IMR-90 (cell line): ENCODE results near the gene PUM2. TPM values are rescaled to one million over a fixed set of nuclear protein-coding genes. Genes with fewer than 3 reads are reported as not detected.

Experiments used
- ATAC-seq: fragments of 200-7000 bp; cut with Tn5 transposase; 2 replicates; pipeline ENCODE4 v1.9.1; 2020; ENCODE audit warnings: low read depth, mild to moderate bottlenecking, moderate library complexity
- BruUV-seq: library from RNA; stranded (reverse); fragments of 400-500 nt; replicated peaks from 2 replicates; lab custom pipeline; 2021; lab: Mats Ljungman, UMichigan
- CTCF ChIA-PET: fragments of 300-600 bp; formaldehyde crosslinking; extraction: SDS; loops from one replicate; lab custom pipeline; 2021; ENCODE audit warnings: antibody characterized with exemption; lab: Yijun Ruan, JAX
- POLR2A ChIA-PET: fragments of 300-600 bp; sonication (Branson Sonifier 250); formaldehyde crosslinking; loops from one replicate; lab custom pipeline; 2022; ENCODE audit warnings: antibody characterized with exemption; ENCODE audit not compliant: unreplicated experiment; lab: Charles Lee
- DNase-seq: peaks from one replicate; pipeline ENCODE4 v3.0.0; 2013
- H2AFZ ChIP-seq: replicated peaks from 2 replicates; pipeline ENCODE3; 2013; ENCODE audit warnings: low read length, mild to moderate bottlenecking; ENCODE audit not compliant: poor library complexity
- H2AK5ac ChIP-seq: 2 replicates; pipeline ENCODE4 v1.6.1; 2013; ENCODE audit warnings: low read depth, low read length, inconsistent platforms
- H2AK9ac ChIP-seq: replicated peaks from 2 replicates; pipeline ENCODE3; 2013; ENCODE audit warnings: mild to moderate bottlenecking, low read depth, low read length, moderate library complexity; ENCODE audit not compliant: poor library complexity
- H2BK120ac ChIP-seq: 2 replicates; pipeline ENCODE4 v1.6.1; 2013; ENCODE audit warnings: low read depth, low read length, inconsistent platforms
- H2BK15ac ChIP-seq: 3 replicates; pipeline ENCODE4 v1.6.1; 2013; ENCODE audit warnings: low read depth, low read length, inconsistent platforms
- H2BK20ac ChIP-seq: 2 replicates; pipeline ENCODE4 v1.6.1; 2013; ENCODE audit warnings: low read depth, mild to moderate bottlenecking, inconsistent platforms, low read length, moderate library complexity
- H2BK5ac ChIP-seq: 2 replicates; pipeline ENCODE4 v1.6.1; 2013; ENCODE audit warnings: mild to moderate bottlenecking, low read depth, low read length, inconsistent platforms; ENCODE audit not compliant: poor library complexity, severe bottlenecking
- H3K14ac ChIP-seq: replicated peaks from 2 replicates; pipeline ENCODE4 v1.6.1; 2013; ENCODE audit warnings: low read depth, low read length, inconsistent platforms
- H3K18ac ChIP-seq: 2 replicates; pipeline ENCODE4 v1.6.1; 2013; ENCODE audit warnings: low read depth, low read length, control low read depth
- H3K23ac ChIP-seq: 2 replicates; pipeline ENCODE4 v1.6.1; 2013; ENCODE audit warnings: low read depth, low read length, inconsistent platforms
- H3K27ac ChIP-seq: 2 replicates; pipeline ENCODE4 v1.5.1; 2013; ENCODE audit warnings: mild to moderate bottlenecking, control low read depth, low read length; ENCODE audit not compliant: insufficient read depth
- H3K27me3 ChIP-seq: 2 replicates; pipeline ENCODE4 v1.6.1; 2013; ENCODE audit warnings: low read length; ENCODE audit not compliant: control insufficient read depth, insufficient read depth
- H3K36me3 ChIP-seq: 2 replicates; pipeline ENCODE4 v1.6.1; 2013; ENCODE audit warnings: low read length, mixed read lengths; ENCODE audit not compliant: control insufficient read depth, insufficient read depth
- H3K4ac ChIP-seq: 2 replicates; pipeline ENCODE4 v1.6.1; 2013; ENCODE audit warnings: low read depth, low read length, inconsistent platforms
- H3K4me1 ChIP-seq: 2 replicates; pipeline ENCODE4 v1.6.1; 2013; ENCODE audit warnings: low read length, mixed read lengths; ENCODE audit not compliant: control insufficient read depth, insufficient read depth
- H3K4me2 ChIP-seq: 2 replicates; pipeline ENCODE4 v1.6.1; 2013; ENCODE audit warnings: low read depth, mild to moderate bottlenecking, control low read depth, low read length, moderate library complexity
- H3K4me3 ChIP-seq: 2 replicates; pipeline ENCODE4 v1.5.1; 2013; ENCODE audit warnings: low read depth, mild to moderate bottlenecking, control low read depth, low read length, moderate library complexity; ENCODE audit not compliant: insufficient read depth
- H3K56ac ChIP-seq: 2 replicates; pipeline ENCODE4 v1.6.1; 2013; ENCODE audit warnings: low read length, inconsistent platforms; ENCODE audit not compliant: insufficient read depth; ENCODE audit errors: extremely low read depth
- H3K79me1 ChIP-seq, 2 experiments: 2 replicates each; pipeline ENCODE4 v1.6.1; 2013; ENCODE audit warnings: low read length in 2 of 2, inconsistent platforms in 1 of 2, low read depth in 1 of 2
- H3K9ac ChIP-seq: 2 replicates; pipeline ENCODE4 v1.6.1; 2013; ENCODE audit warnings: low read depth, low read length, control low read depth
- H3K9me1 ChIP-seq: 2 replicates; pipeline ENCODE4 v1.6.1; 2013; ENCODE audit warnings: low read length, inconsistent platforms; ENCODE audit not compliant: insufficient read depth
- H3K9me3 ChIP-seq: 2 replicates; pipeline ENCODE4 v1.6.1; 2013; ENCODE audit warnings: low read length; ENCODE audit not compliant: control insufficient read depth, insufficient read depth
- H4K20me1 ChIP-seq: 2 replicates; pipeline ENCODE4 v1.6.1; 2013; ENCODE audit warnings: low read length, inconsistent platforms; ENCODE audit not compliant: insufficient read depth
- H4K5ac ChIP-seq: 2 replicates; pipeline ENCODE4 v1.6.1; 2013; ENCODE audit warnings: mild to moderate bottlenecking, low read depth, low read length, control low read depth
- H4K8ac ChIP-seq, 2 experiments: 2 replicates each; pipeline ENCODE4 v1.6.1; 2013; ENCODE audit warnings: low read depth in 2 of 2, low read length in 2 of 2, control low read depth in 1 of 2, inconsistent platforms in 1 of 2
- H4K91ac ChIP-seq: 2 replicates; pipeline ENCODE4 v1.6.1; 2013; ENCODE audit warnings: low read depth, low read length, inconsistent platforms; ENCODE audit not compliant: insufficient read depth
- BHLHE40 ChIP-seq: fragments of 150-350 bp; IDR thresholded peaks from 2 replicates; pipeline ENCODE4 v1.6.1; 2016; ENCODE audit warnings: mild to moderate bottlenecking, low read depth, low read length
- CEBPB ChIP-seq: IDR thresholded peaks from 2 replicates; pipeline ENCODE4 v1.6.1; 2012; ENCODE audit warnings: low read depth, low read length, improper control_type of control experiment
- CHD1 ChIP-seq: IDR thresholded peaks from 2 replicates; pipeline ENCODE4 v1.6.1; 2012; ENCODE audit warnings: low read depth, low read length, improper control_type of control experiment
- FOS ChIP-seq: fragments of 150-350 bp; IDR thresholded peaks from 2 replicates; pipeline ENCODE4 v1.6.1; 2016; ENCODE audit warnings: low read depth, low read length
- MAFK ChIP-seq: IDR thresholded peaks from 2 replicates; pipeline ENCODE4 v1.6.1; 2012; ENCODE audit warnings: low read depth, low read length, improper control_type of control experiment
- MAZ ChIP-seq: IDR thresholded peaks from 2 replicates; pipeline ENCODE4 v1.6.1; 2012; ENCODE audit warnings: low read depth, mild to moderate bottlenecking, low read length, improper control_type of control experiment, moderate library complexity, borderline replicate concordance
- MXI1 ChIP-seq: IDR thresholded peaks from 2 replicates; pipeline ENCODE4 v1.6.1; 2012; ENCODE audit warnings: low read depth, mild to moderate bottlenecking, low read length, moderate library complexity, borderline replicate concordance
- NFE2L2 ChIP-seq: fragments of 150-350 bp; IDR thresholded peaks from 2 replicates; pipeline ENCODE4 v1.6.1; 2016; ENCODE audit warnings: low read depth, mild to moderate bottlenecking, low read length
- POLR2A ChIP-seq: IDR thresholded peaks from 2 replicates; pipeline ENCODE4 v1.6.1; 2012; ENCODE audit warnings: mild to moderate bottlenecking, low read depth, low read length
- RAD21 ChIP-seq: IDR thresholded peaks from 2 replicates; pipeline ENCODE4 v1.6.1; 2012; ENCODE audit warnings: low read length, improper control_type of control experiment
- RCOR1 ChIP-seq: IDR thresholded peaks from 2 replicates; pipeline ENCODE4 v1.6.1; 2012; ENCODE audit warnings: mild to moderate bottlenecking, low read length, improper control_type of control experiment; ENCODE audit not compliant: insufficient replicate concordance
- RFX5 ChIP-seq: IDR thresholded peaks from 2 replicates; pipeline ENCODE4 v1.8.0; 2012; ENCODE audit warnings: low read depth, mild to moderate bottlenecking, low read length, moderate library complexity
- SMC3 ChIP-seq: fragments of 150-350 bp; IDR thresholded peaks from 2 replicates; pipeline ENCODE4 v1.6.1; 2016; ENCODE audit warnings: low read depth, mild to moderate bottlenecking, antibody characterized with exemption, low read length, moderate library complexity
- WGBS, 2 experiments: methylation state at CpG; one replicate each; pipeline versions ENCODE4 v1.1.5 to v1.1.7; 2013; ENCODE audit warnings: missing lambda C conversion rate in 2 of 2; ENCODE audit not compliant: insufficient read length in 1 of 2; ENCODE audit errors: extremely low coverage in 2 of 2; 5-methylcytosine and 5-hydroxymethylcytosine counted together
- dilution Hi-C: fragments of 300-500 bp; cut with HindIII; formaldehyde crosslinking; loops from one replicate; pipeline ENCODE4 v1.14.3; 2018; ENCODE audit warnings: low sequenced_read_pairs; ENCODE audit not compliant: unreplicated experiment
- in situ Hi-C: fragments of 300-500 bp; cut with MboI; formaldehyde crosslinking; loops from 3 replicates; pipeline ENCODE4 v1.14.3; 2019; ENCODE audit warnings: low sequenced_read_pairs, inconsistent platforms, mixed read lengths
- intact Hi-C: fragments of 100-400 bp; cut with micrococcal nuclease; formaldehyde crosslinking; loops from 2 replicates; pipeline ENCODE4 v1.10.0; 2022
- polyA plus RNA-seq, 3 experiments: library from polyadenylated mRNA; depleted of rRNA; stranded (reverse); fragments of >200 nt; gene quantifications; 2 replicates each; pipeline ENCODE4 v1.2.3, GENCODE V29; 2012; ENCODE audit warnings: low replicate concordance in 1 of 3
- total RNA-seq: library from RNA; depleted of rRNA; stranded (reverse); fragments of >200 nt; gene quantifications from 2 replicates; pipeline ENCODE4 v1.2.3, GENCODE V29; 2012
- TF ChIP-seq, protein P1 (sequence below): conservative IDR thresholded peaks from 2 replicates; pipeline ENCODE4 v1.5.1; 2012; ENCODE audit warnings: mild to moderate bottlenecking, low read depth, low read length, improper control_type of control experiment
- TF ChIP-seq, protein P2 (sequence below): fragments of 150-350 bp; IDR thresholded peaks from 2 replicates; pipeline ENCODE4 v1.6.1; 2016; ENCODE audit warnings: low read depth, mild to moderate bottlenecking, low read length, moderate library complexity, borderline replicate concordance
- TF ChIP-seq, protein P3 (sequence below): fragments of 150-350 bp; IDR thresholded peaks from 2 replicates; pipeline ENCODE4 v1.6.1; 2017; ENCODE audit warnings: mild to moderate bottlenecking, antibody characterized with exemption, low read length, low read depth

PUM2 gene
- total and polyA plus RNA-seq, 2 of the 4 experiments (the other 2 are of a cell fraction) = 18.8 to 38.4 TPM

DNA sequence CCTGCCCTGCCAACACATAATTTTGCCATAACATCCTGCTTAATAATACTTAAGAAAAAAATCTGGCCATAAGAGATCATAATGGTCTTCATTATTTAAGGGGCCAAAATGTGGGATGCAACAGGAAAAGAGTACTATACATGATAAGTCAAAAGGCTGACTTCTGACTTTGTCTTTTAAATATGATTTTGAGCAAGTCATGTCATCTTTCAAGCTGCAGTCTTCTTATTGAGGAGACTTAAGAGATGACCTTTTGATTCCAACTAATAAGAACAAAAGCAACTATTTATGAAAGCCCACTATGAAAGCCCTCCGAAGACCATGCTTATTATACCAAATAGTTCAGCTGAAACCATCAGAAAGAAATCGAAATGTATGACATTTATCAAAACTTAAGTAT is 41.6 kb downstream of the PUM2 start:
- Histone ChIP-seq H3K36me3 (peaks cover 29% of the 10 kb centered on the region), H2BK120ac (no peak overlapping the region), H3K9ac (no peak overlapping the region), H4K20me1 (peaks cover 10% of the 10 kb centered on the region), H3K14ac (no peak overlapping the region), H2BK5ac (no peak overlapping the region), H3K27ac (no peak overlapping the region), H3K4ac (no peak overlapping the region), H3K9me1 (peaks cover 3% of the 10 kb centered on the region; the same call in 1 of the 2 replicates), H2BK20ac (no peak overlapping the region), H4K5ac (no peak overlapping the region), H3K4me2 (no peak overlapping the region), H3K27me3 (no peaks in the 10 kb centered on the region), H4K91ac (no peak overlapping the region), H3K56ac (no peak overlapping the region), H3K9me3 (no peaks in the 10 kb centered on the region), H3K4me3 (no peak overlapping the region), H2AK5ac (no peak overlapping the region), H3K23ac (no peak overlapping the region), H4K8ac (no peak overlapping the region), H2AK9ac (no peak overlapping the region), H3K79me1 (peaks cover 18 to 35% of the 10 kb centered on the region in 2 experiments), H3K4me1 (peaks cover 7% of the 10 kb centered on the region), H2BK15ac (no peak overlapping the region), H2AFZ (no peak overlapping the region), H3K18ac (no peak overlapping the region)
- ChIA-PET POLR2A (no interaction called here), CTCF (interaction anchor here (1.4 kb wide), 1 partner anchor 17 kb away, joined by 3 read pairs; no protein-coding TSS in a partner anchor)
- TF ChIP-seq MAZ = no peak
- no peak for TF ChIP-seq RFX5
- TF ChIP-seq, protein P1, sequence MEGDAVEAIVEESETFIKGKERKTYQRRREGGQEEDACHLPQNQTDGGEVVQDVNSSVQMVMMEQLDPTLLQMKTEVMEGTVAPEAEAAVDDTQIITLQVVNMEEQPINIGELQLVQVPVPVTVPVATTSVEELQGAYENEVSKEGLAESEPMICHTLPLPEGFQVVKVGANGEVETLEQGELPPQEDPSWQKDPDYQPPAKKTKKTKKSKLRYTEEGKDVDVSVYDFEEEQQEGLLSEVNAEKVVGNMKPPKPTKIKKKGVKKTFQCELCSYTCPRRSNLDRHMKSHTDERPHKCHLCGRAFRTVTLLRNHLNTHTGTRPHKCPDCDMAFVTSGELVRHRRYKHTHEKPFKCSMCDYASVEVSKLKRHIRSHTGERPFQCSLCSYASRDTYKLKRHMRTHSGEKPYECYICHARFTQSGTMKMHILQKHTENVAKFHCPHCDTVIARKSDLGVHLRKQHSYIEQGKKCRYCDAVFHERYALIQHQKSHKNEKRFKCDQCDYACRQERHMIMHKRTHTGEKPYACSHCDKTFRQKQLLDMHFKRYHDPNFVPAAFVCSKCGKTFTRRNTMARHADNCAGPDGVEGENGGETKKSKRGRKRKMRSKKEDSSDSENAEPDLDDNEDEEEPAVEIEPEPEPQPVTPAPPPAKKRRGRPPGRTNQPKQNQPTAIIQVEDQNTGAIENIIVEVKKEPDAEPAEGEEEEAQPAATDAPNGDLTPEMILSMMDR = no peak
- TF ChIP-seq, protein P2, sequence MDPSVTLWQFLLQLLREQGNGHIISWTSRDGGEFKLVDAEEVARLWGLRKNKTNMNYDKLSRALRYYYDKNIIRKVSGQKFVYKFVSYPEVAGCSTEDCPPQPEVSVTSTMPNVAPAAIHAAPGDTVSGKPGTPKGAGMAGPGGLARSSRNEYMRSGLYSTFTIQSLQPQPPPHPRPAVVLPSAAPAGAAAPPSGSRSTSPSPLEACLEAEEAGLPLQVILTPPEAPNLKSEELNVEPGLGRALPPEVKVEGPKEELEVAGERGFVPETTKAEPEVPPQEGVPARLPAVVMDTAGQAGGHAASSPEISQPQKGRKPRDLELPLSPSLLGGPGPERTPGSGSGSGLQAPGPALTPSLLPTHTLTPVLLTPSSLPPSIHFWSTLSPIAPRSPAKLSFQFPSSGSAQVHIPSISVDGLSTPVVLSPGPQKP = no peak
- TF ChIP-seq RCOR1 = no peak
- no peak for TF ChIP-seq RAD21
- no peak for TF ChIP-seq NFE2L2
- TF ChIP-seq FOS = no peak
- TF ChIP-seq MXI1 = no peak
- no peak for TF ChIP-seq BHLHE40
- TF ChIP-seq MAFK = no peak
- no peak for TF ChIP-seq SMC3
- no peak for TF ChIP-seq POLR2A
- TF ChIP-seq, protein P3, sequence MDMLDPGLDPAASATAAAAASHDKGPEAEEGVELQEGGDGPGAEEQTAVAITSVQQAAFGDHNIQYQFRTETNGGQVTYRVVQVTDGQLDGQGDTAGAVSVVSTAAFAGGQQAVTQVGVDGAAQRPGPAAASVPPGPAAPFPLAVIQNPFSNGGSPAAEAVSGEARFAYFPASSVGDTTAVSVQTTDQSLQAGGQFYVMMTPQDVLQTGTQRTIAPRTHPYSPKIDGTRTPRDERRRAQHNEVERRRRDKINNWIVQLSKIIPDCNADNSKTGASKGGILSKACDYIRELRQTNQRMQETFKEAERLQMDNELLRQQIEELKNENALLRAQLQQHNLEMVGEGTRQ = no peak
- no peak for TF ChIP-seq CEBPB
- TF ChIP-seq CHD1 = no peak
- in situ Hi-C loops = no loop called here
- intact Hi-C loops = loop anchor here (5.0 kb wide), 1 partner anchor 33 kb away; no protein-coding TSS in a partner anchor
- no peak for ATAC-seq
- WGBS, 2 experiments = 86% methylated on average over 2 of the region's 2 CpGs; no CpG with 5 or more reads in 1 of the 2 experiments
- no TSS peak for BruUV-seq
- DNase-seq = no peak
- dilution Hi-C loops = no loop called here
